ENCODE data around the gene KRT81. TPM values are rescaled to one million over a fixed set of nuclear protein-coding genes. Genes with fewer than 3 reads are reported as not detected.

KRT81 gene
- total and polyA plus RNA-seq, 2 donors (not counting 1 experiment from before 2014, with no cell fraction given): not detected

DNA sequence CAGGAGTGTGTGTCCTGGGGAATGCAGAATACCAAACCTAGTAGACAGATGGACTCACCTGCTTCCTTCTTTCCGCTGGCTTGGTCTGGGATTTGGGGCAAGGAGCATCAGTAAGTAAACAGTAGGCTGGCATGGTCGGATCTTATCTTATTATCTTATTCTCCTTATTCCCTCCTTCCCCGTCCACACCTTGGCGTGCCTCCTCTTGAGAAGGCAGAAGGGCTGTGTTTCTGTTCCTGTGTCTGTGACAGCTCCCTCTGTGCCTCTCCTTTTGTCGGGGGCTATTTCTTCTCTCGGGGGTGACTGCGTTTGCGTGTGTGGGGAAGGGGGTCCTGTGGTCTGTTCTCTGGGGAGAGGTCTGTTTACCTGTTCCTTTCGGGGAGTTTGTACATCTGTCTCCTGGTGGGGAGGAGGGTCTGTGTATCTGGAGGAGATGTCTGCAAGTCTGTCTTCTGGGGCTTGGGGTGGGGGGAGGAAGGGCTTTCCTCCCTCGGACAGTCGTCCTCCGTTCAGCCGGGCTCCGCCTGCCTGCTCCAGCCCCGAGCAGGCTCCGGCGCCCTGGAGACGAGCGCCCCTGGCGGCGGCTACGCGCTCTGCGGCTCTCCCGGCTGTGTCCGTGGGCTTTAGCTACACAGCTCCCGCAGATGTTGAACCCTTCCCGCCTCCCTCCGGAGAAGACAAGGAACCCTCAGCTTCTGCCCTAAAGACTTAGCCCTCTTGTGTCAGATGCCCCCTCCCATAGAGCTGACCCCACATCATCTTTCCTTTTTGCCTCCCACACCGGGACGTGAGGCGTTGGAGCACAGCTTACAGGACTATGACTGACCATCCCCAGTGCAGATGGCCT lies 12.5 kb downstream of the KRT81 start:
- H3K27me3 ChIP-seq (replicated peaks in 1 of 4; ENCODE audit: control extremely low read depth in 1 of 4, control insufficient read depth in 3 of 4, insufficient read depth in 4 of 4, low read length in 3 of 4): peaks cover 0 to 29% (median 5%) of the 10 kb centered on the region in 4 experiments
- no peaks in the 10 kb centered on the region for H4K20me1 ChIP-seq (ENCODE audit: control insufficient read depth, insufficient read depth, low read length, poor library complexity, severe bottlenecking)
- Mint-ChIP-seq H3K4me3 (no peak overlapping the region), H3K27ac (no peak overlapping the region), H3K9me3 (ENCODE audit: insufficient read depth) (no peaks in the 10 kb centered on the region), H3K4me1 (peaks cover 6% of the 10 kb centered on the region), H3K27me3 (peaks cover 61% of the 10 kb centered on the region)
- POLR2A ChIA-PET: no interaction called here
- peak overlapping the region; percentile 52 for H2AFZ ChIP-seq (ENCODE audit: insufficient read depth, low read depth, low read length, poor library complexity, severe bottlenecking)
- H3K9ac ChIP-seq (ENCODE audit: low read length): no peak overlapping the region
- CTCF ChIA-PET: interaction anchor here (0.7 to 2.8 kb wide), 16 partner anchors 7 to 102 kb away, joined by 3 to 11 read pairs (median 3); no protein-coding TSS in a partner anchor
- H3K9me3 ChIP-seq (ENCODE audit: control extremely low read depth in 1 of 3, control insufficient read depth in 2 of 3, insufficient read depth in 1 of 3, low read length in 2 of 3): no peaks in the 10 kb centered on the region
- TF ChIP-seq, protein P1, sequence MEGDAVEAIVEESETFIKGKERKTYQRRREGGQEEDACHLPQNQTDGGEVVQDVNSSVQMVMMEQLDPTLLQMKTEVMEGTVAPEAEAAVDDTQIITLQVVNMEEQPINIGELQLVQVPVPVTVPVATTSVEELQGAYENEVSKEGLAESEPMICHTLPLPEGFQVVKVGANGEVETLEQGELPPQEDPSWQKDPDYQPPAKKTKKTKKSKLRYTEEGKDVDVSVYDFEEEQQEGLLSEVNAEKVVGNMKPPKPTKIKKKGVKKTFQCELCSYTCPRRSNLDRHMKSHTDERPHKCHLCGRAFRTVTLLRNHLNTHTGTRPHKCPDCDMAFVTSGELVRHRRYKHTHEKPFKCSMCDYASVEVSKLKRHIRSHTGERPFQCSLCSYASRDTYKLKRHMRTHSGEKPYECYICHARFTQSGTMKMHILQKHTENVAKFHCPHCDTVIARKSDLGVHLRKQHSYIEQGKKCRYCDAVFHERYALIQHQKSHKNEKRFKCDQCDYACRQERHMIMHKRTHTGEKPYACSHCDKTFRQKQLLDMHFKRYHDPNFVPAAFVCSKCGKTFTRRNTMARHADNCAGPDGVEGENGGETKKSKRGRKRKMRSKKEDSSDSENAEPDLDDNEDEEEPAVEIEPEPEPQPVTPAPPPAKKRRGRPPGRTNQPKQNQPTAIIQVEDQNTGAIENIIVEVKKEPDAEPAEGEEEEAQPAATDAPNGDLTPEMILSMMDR (IDR thresholded peaks at IDR 0.05): peak; percentile 93
- no peak for TF ChIP-seq EZH2 (IDR thresholded peaks at IDR 0.05; ENCODE audit: borderline replicate concordance, insufficient read depth, low read depth, low read length, poor library complexity, severe bottlenecking)
- WGBS (ENCODE audit: insufficient coverage): 16% methylated on average over 27 of the region's 32 CpGs
- intact Hi-C loops (cut with micrococcal nuclease): no loop called here
- no peaks in the 10 kb centered on the region for H3K79me2 ChIP-seq (ENCODE audit: control insufficient read depth, insufficient read depth, low read length)
- peak overlapping the region; percentile 31 for H3K4me2 ChIP-seq (replicated peaks; ENCODE audit: low read depth, low read length, poor library complexity, severe bottlenecking)
- H3K36me3 ChIP-seq (replicated peaks in 1 of 2; ENCODE audit: control extremely low read depth in 1 of 2, control insufficient read depth in 1 of 2, extremely low read depth in 1 of 2, insufficient read depth in 2 of 2, low read length in 1 of 2): no peaks in the 10 kb centered on the region
- H3K4me1 ChIP-seq (ENCODE audit: control insufficient read depth in 2 of 2, insufficient read depth in 2 of 2, low read length in 2 of 2): peaks cover 4% of the 10 kb centered on the region in 2 donors
- ATAC-seq (ENCODE audit: low read depth): peak; percentile 81
- H3K4me3 ChIP-seq (ENCODE audit: control extremely low read depth in 1 of 5, extremely low read depth in 1 of 5, insufficient read depth in 1 of 5, low read depth in 2 of 5, low read length in 4 of 5): no peak overlapping the region
- H3K27ac ChIP-seq (ENCODE audit: low read length in 2 of 2): no peak overlapping the region
- DNase-seq: peak; percentile 64
